Mucosa of descending colon (tissue), 3 donors: ENCODE data around the gene APOF. TPM values are rescaled to one million over a fixed set of nuclear protein-coding genes. Genes with fewer than 3 reads are reported as not detected.
"Not testable (repeated sequence)": the region's sequence is repeated elsewhere in the genome, so short reads cannot be mapped to it uniquely, and the experiment has no call there.

ENCODE experiments used
- ATAC-seq: fragments of 200-7000 bp; cut with Tn5 transposase; one replicate; pipeline ENCODE4 v1.9.1; 2020; ENCODE audit warnings: mild to moderate bottlenecking, moderate library complexity
- DNase-seq, 3 donors: peaks; one replicate each; pipeline ENCODE4 v3.0.0-alpha.2; 2020
- H3K36me3 ChIP-seq: fragments of 200-600 bp; one replicate; pipeline ENCODE4 v1.8.0; 2021; ENCODE audit warnings: low read depth, mild to moderate bottlenecking
- H3K4me1 ChIP-seq: fragments of 200-600 bp; one replicate; pipeline ENCODE4 v1.8.0; 2021; ENCODE audit warnings: low read depth, mild to moderate bottlenecking
- H3K4me3 ChIP-seq: fragments of 200-600 bp; one replicate; pipeline ENCODE4 v1.8.0; 2021; ENCODE audit warnings: mild to moderate bottlenecking
- H3K9me3 ChIP-seq: fragments of 200-600 bp; one replicate; pipeline ENCODE4 v1.8.0; 2021; ENCODE audit warnings: mild to moderate bottlenecking
- intact Hi-C, 2 donors: fragments of 100-400 bp; cut with DNase I in 1 of 2; cut with micrococcal nuclease in 1 of 2; formaldehyde crosslinking; loops; one replicate each; pipeline versions ENCODE4 v1.11.0 to v1.11.1; 2022; cut with DNase I, micrococcal nuclease
- total RNA-seq, 3 donors: library from RNA; stranded (reverse); fragmentation: NEBNext Ultra II Directional in 2 of 3; extraction: Animal tissue kit (Norgen Biotek cat#: 25700) in 2 of 3; gene quantifications; one replicate each; pipeline versions ENCODE4 v1.2.1 to v1.2.4, GENCODE V29; 2021 to 2023
- TF ChIP-seq, protein P1 (sequence below): fragments of 200-600 bp; IDR thresholded peaks from one replicate; pipeline ENCODE4 v1.8.0; 2022; ENCODE audit warnings: antibody characterized with exemption, mild to moderate bottlenecking
- donor health status: DM: no; HTN: no; CAD: no; lungs with moderate emphysema.
- donor health status: DM: no; HTN: no; CAD: no.
- donor health status: DM: no; HTN: yes; CAD: no.

APOF gene
- total RNA-seq, 3 donors from 2014 or later: not detected

DNA sequence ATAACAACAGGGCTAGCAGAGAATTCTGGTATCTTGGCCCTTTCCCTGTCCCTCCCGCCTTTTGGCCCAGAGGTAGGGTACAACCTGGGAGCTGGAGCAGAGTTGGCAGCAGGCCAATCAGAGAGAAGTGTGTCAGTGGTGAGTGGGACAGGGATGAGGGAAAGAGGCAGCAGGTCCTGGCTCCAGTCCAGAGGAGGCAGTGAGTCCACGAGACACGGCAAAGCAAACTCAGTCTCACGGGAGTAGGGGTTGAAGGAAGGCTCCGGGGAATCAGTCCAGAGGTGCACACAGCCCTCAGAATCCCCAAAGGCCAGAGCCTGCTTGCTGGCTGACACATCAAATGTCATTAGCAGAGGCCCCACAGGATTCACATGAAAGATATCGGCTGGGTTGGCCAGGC, 36.1 kb downstream of the APOF start:
- TF ChIP-seq, protein P1, sequence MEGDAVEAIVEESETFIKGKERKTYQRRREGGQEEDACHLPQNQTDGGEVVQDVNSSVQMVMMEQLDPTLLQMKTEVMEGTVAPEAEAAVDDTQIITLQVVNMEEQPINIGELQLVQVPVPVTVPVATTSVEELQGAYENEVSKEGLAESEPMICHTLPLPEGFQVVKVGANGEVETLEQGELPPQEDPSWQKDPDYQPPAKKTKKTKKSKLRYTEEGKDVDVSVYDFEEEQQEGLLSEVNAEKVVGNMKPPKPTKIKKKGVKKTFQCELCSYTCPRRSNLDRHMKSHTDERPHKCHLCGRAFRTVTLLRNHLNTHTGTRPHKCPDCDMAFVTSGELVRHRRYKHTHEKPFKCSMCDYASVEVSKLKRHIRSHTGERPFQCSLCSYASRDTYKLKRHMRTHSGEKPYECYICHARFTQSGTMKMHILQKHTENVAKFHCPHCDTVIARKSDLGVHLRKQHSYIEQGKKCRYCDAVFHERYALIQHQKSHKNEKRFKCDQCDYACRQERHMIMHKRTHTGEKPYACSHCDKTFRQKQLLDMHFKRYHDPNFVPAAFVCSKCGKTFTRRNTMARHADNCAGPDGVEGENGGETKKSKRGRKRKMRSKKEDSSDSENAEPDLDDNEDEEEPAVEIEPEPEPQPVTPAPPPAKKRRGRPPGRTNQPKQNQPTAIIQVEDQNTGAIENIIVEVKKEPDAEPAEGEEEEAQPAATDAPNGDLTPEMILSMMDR: no peak
- Histone ChIP-seq H3K4me3 (no peak overlapping the region), H3K36me3 (no peaks in the 10 kb centered on the region), H3K4me1 (no peaks in the 10 kb centered on the region), H3K9me3 (no peaks in the 10 kb centered on the region)
- ATAC-seq: no peak
- DNase-seq: no peak
- intact Hi-C loops: no loop called here

DNA sequence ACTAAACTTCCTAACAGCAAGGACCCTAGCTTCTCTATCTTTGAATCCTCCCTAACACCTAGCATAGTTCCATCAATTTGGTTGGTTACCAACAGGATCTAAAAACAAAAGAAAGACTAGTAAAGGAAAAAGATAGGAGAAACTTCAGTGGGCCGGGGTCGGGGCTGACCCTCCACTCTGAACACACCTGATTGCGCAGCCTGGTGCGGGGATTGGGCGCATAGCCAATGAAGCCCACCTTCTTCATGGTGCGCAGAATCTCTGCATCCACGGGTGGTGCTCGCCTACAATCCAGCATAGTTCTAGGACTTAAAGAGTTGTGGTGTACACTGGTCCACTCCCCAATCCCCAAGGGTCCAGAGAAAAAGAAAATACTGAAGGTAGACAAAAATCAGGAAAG, 36.5 kb downstream of the APOF start:
- no peak for ATAC-seq
- TF ChIP-seq, protein P1: no peak

DNA sequence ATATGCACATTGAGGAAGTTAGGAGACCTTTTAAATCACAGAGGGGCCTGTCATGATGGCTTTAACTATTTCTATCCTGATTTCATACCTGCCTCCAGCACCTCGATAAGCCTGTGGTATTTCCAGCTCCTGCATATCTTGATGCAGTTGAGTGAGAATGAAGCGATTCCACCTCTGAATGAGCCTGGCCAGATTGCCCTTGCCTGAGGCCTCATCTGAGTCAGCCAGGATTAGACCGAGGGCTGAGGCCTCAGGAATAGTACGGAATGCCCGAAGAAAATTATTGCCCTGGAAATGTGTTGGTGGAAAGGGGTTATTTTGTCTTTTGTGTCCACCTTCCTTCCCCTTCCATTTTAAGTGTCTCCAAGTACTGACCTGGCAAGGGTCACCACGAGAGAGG, 38.5 kb downstream of the APOF start:
- Histone ChIP-seq H3K9me3 (no peaks in the 10 kb centered on the region), H3K36me3 (no peaks in the 10 kb centered on the region), H3K4me3 (no peak overlapping the region), H3K4me1 (no peaks in the 10 kb centered on the region)
- TF ChIP-seq, protein P1: no peak
- ATAC-seq: no peak
- DNase-seq: no peak
- intact Hi-C loops: no loop called here

More for the DNA sequence above, 36.5 kb downstream of the APOF start:
- Histone ChIP-seq H3K4me1 (no peaks in the 10 kb centered on the region), H3K4me3 (no peak overlapping the region), H3K9me3 (no peaks in the 10 kb centered on the region), H3K36me3 (no peaks in the 10 kb centered on the region)
- intact Hi-C loops: no loop called here
- DNase-seq: no peak

DNA sequence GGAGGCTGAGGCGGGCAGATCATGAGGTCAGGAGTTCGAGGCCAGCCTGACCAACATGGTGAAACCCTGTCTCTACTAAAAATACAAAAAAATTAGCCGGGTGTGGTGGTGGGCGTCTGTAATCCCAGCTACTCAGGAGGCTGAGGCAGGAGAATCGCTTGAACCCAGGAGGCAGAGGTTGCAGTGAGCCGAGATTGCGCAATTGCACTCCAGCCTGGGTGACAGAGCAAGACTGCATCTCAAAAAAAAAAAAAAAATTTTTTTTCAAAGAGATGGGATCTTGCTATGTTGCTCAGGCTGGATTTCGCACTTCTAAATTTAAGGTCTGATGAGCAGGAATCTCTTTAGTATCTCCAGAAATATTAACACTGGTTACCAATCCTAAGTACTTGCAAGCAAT, 41.0 kb downstream of the APOF start:
- intact Hi-C loops, H3K4me3 ChIP-seq, DNase-seq, ATAC-seq, H3K36me3 ChIP-seq, H3K4me1 ChIP-seq, H3K9me3 ChIP-seq: not testable (repeated sequence)

DNA sequence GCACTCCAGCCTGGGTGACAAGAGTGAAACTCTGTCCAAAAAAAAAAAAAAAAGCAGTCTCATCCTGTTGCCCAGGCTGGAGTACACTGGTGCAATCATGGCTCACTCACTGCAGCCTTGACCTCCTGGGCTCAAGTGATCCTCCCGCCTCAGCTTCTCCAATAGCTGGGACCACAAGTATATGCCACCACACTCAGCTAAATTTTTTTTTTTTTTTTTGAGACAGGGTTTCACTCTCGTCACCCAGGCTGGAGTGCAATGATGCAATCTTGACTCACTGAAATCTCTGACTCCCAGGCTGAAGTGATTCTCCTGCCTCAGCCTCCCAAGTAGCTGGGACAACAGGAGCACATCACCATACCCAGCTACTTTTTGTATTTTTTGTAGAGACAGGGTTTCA, 41.6 kb downstream of the APOF start:
- ATAC-seq: no peak
- H3K36me3 ChIP-seq: no peaks in the 10 kb centered on the region
- TF ChIP-seq, protein P1: no peak
- H3K4me1 ChIP-seq: no peaks in the 10 kb centered on the region
- H3K4me3 ChIP-seq: no peak overlapping the region
- no peaks in the 10 kb centered on the region for H3K9me3 ChIP-seq
- no peak for DNase-seq
- intact Hi-C loops: no loop called here

DNA sequence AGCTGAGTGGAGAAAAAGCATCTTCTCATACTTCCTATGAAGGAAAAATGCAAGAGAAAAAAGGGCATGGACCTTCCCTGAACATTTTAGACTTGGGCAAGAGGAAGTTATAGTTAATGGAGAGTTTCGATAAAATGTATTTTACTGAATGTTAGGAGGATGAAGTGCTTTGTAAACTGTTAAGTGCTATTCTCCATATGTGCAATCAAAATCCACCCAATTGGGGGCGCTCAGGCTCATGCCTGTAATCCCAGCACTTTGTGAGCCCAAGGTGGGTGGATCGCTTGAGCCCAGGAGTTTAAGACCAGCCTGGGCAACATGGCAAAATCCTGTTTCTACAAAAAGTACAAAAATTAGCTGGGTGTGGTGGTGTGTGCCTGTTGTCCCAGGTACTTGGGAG, 45.0 kb downstream of the APOF start:
- DNase-seq: no peak
- ATAC-seq: no peak
- Histone ChIP-seq H3K4me3 (no peak overlapping the region), H3K9me3 (no peaks in the 10 kb centered on the region), H3K4me1 (peaks cover 11% of the 10 kb centered on the region), H3K36me3 (no peaks in the 10 kb centered on the region)
- intact Hi-C loops: no loop called here
- TF ChIP-seq, protein P1: no peak
